Measurements from ENCODE around the gene C1orf167.

- TF ChIP-seq, protein P1, sequence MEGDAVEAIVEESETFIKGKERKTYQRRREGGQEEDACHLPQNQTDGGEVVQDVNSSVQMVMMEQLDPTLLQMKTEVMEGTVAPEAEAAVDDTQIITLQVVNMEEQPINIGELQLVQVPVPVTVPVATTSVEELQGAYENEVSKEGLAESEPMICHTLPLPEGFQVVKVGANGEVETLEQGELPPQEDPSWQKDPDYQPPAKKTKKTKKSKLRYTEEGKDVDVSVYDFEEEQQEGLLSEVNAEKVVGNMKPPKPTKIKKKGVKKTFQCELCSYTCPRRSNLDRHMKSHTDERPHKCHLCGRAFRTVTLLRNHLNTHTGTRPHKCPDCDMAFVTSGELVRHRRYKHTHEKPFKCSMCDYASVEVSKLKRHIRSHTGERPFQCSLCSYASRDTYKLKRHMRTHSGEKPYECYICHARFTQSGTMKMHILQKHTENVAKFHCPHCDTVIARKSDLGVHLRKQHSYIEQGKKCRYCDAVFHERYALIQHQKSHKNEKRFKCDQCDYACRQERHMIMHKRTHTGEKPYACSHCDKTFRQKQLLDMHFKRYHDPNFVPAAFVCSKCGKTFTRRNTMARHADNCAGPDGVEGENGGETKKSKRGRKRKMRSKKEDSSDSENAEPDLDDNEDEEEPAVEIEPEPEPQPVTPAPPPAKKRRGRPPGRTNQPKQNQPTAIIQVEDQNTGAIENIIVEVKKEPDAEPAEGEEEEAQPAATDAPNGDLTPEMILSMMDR (IDR thresholded peaks at IDR 0.05): no peak
- TF ChIP-seq POLR2A (IDR thresholded peaks at IDR 0.05) (no peak), POLR2AphosphoS5 (IDR thresholded peaks at IDR 0.05) (no peak)
These were observed 32.9 kb upstream of the C1orf167 start for GRCh38 chr1:11729155-11729497.

All from breast epithelium (tissue), 3 donors.